Suprapubic skin (tissue), 4 donors: ENCODE data around the gene ATP2A1. TPM values are rescaled to one million over a fixed set of nuclear protein-coding genes. Genes with fewer than 3 reads are reported as not detected.

ENCODE experiments used
- DNase-seq, 2 donors: peaks; one replicate each; pipeline ENCODE4 v3.0.0-alpha.2; 2019; ENCODE audit warnings: low spot score in 2 of 2
- H3K27ac ChIP-seq: fragments of 200-600 bp; sonication (generic); one replicate; pipeline ENCODE4 v1.5.1; 2019
- H3K27me3 ChIP-seq: fragments of 200-600 bp; sonication (generic); one replicate; pipeline ENCODE4 v1.5.1; 2019
- H3K36me3 ChIP-seq: fragments of 200-600 bp; sonication (generic); one replicate; pipeline ENCODE4 v1.5.1; 2019
- H3K4me1 ChIP-seq: fragments of 200-600 bp; sonication (generic); one replicate; pipeline ENCODE4 v1.5.1; 2019
- H3K4me3 ChIP-seq: fragments of 200-600 bp; sonication (generic); one replicate; pipeline ENCODE4 v1.5.1; 2019; ENCODE audit warnings: mild to moderate bottlenecking
- H3K9me3 ChIP-seq: fragments of 200-600 bp; sonication (generic); one replicate; pipeline ENCODE4 v1.5.1; 2019
- EP300 ChIP-seq: sonication (generic); formaldehyde crosslinking; IDR thresholded peaks from one replicate; pipeline ENCODE4 v1.6.1; 2017; ENCODE audit warnings: antibody characterized with exemption
- POLR2A ChIP-seq, 2 donors: fragments of 450-650 bp; IDR thresholded peaks; one replicate each; pipeline ENCODE4 v1.6.1; 2017; ENCODE audit warnings: antibody characterized with exemption in 2 of 2, mild to moderate bottlenecking in 2 of 2, moderate library complexity in 2 of 2
- POLR2AphosphoS5 ChIP-seq, 3 donors: sonication (generic); formaldehyde crosslinking; IDR thresholded peaks; one replicate each; pipeline ENCODE4 v1.6.1; 2017; ENCODE audit warnings: antibody characterized with exemption in 3 of 3
- WGBS: methylation state at CpG from one replicate; pipeline ENCODE4 v1.1.5; 2018; 5-methylcytosine and 5-hydroxymethylcytosine counted together
- total RNA-seq, 4 donors: library from RNA; depleted of rRNA; stranded (reverse); fragments of >200 nt; gene quantifications; one replicate each; pipeline ENCODE4 v1.1.0, GENCODE V29; 2016
- TF ChIP-seq, protein P1 (sequence below), 2 donors: fragments of 200-600 bp in 1 of 2; fragments of 450-650 bp in 1 of 2; sonication (generic) in 1 of 2; IDR thresholded peaks; one replicate each; pipeline ENCODE4 v1.5.1; 2016 to 2019; ENCODE audit warnings: antibody characterized with exemption in 2 of 2, mild to moderate bottlenecking in 1 of 2, moderate library complexity in 1 of 2

ATP2A1 gene
- total RNA-seq, 4 donors from 2014 or later: 0.34 to 0.72 TPM; not detected in 2

DNA sequence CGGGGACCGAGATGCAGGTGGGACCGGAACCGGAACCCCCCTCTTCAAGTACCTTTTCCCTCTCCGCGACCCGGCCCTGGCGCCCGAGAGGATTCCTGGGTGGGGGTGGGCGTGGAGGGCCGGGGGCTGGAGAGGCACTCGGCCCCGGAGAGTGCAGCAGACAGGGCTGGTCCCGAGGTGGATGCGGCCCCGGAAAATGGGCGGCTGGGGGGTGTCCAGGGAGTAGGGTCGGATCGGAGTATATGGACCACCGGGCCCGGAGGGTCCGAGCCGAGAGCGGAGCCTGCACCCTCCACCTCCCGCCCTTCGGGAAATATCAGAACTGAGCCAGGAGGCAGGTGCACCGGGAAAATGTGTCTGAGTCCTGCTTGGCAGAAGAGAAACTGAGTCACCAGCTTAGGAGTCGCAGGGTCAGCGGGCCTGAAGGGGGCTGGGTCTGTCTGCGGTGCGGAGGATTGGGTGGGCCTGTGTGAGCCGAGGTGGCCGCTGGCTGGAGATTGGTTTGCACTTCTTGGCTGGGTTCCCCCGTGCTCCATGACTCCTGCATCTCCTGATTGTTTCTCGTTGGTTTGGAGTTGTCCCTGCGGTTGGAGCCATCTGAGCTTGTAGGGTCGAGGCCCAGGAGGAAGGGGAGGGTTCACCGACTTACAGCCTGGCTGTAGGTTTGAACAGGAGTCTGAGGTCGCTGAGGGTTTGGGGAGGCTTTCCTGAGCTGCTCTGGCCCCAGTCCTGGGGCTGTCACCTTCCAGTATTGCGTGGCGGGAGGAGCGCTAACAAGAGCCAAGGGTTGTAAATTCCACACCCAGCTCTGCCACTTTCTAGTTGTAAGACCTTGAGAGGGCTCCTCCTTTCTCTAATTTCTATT is 14.1 kb upstream of the ATP2A1 start:
- TF ChIP-seq POLR2A (IDR thresholded peaks at IDR 0.05): no peak
- TF ChIP-seq, protein P1, sequence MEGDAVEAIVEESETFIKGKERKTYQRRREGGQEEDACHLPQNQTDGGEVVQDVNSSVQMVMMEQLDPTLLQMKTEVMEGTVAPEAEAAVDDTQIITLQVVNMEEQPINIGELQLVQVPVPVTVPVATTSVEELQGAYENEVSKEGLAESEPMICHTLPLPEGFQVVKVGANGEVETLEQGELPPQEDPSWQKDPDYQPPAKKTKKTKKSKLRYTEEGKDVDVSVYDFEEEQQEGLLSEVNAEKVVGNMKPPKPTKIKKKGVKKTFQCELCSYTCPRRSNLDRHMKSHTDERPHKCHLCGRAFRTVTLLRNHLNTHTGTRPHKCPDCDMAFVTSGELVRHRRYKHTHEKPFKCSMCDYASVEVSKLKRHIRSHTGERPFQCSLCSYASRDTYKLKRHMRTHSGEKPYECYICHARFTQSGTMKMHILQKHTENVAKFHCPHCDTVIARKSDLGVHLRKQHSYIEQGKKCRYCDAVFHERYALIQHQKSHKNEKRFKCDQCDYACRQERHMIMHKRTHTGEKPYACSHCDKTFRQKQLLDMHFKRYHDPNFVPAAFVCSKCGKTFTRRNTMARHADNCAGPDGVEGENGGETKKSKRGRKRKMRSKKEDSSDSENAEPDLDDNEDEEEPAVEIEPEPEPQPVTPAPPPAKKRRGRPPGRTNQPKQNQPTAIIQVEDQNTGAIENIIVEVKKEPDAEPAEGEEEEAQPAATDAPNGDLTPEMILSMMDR (IDR thresholded peaks at IDR 0.05): no peak
- no peak for TF ChIP-seq POLR2AphosphoS5 (IDR thresholded peaks at IDR 0.05)
- no peak for TF ChIP-seq EP300
- DNase-seq: no peak

DNA sequence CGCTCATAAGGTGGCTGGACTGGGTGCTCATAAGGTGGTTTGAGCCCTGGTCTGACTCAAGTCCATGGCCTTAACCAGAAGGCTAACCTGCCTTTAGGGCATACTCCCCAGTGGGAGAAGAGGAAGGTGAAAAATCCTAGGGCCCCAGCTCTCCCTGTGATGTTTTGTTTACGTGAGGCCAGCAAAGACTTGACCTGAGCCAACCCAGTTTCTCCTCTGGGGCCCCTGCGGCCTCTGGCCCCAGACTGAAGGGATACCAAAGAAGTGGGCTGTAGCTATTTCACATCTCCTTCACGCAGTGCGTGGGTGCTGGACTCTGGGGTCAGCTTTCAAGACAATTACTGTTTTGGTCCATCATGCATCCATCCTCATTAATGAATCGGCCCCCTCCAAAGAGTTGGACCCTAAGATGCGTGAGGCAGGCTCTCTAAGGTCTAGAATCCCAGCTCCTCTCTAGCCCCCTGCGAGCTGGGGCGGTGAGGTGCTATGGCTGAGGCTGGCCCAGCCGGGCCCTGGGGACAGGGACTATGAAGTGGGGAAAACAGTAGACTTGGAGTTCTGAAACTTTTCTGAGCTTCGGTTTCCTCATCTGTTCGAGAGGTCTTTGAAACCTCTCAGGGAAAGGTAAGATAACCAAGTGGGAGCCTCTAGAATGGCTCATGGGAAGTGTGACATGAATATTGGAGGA is 13.1 kb upstream of the ATP2A1 start:
- H3K27me3 ChIP-seq: no peaks in the 10 kb centered on the region
- 90% methylated on average over 11 of the region's 12 CpGs for WGBS
- peaks cover 40% of the 10 kb centered on the region for H3K36me3 ChIP-seq
- no peaks in the 10 kb centered on the region for H3K9me3 ChIP-seq
- peak overlapping the region; percentile 87 for H3K4me3 ChIP-seq
- H3K4me1 ChIP-seq: peaks cover 30% of the 10 kb centered on the region
- TF ChIP-seq, protein P1 (IDR thresholded peaks at IDR 0.05): no peak
- no peak for TF ChIP-seq POLR2A (IDR thresholded peaks at IDR 0.05)
- no peak for TF ChIP-seq EP300
- TF ChIP-seq POLR2AphosphoS5 (IDR thresholded peaks at IDR 0.05): no peak
- no peak overlapping the region for H3K27ac ChIP-seq
- DNase-seq: no peak

More for the DNA sequence above, 14.1 kb upstream of the ATP2A1 start:
- 3% methylated on average over 29 of the region's 42 CpGs for WGBS
- Histone ChIP-seq H3K4me3 (peak overlapping the region; percentile 87), H3K27ac (peak overlapping the region; percentile 91), H3K4me1 (peaks cover 30% of the 10 kb centered on the region), H3K27me3 (no peaks in the 10 kb centered on the region), H3K36me3 (peaks cover 31% of the 10 kb centered on the region), H3K9me3 (no peaks in the 10 kb centered on the region)

DNA sequence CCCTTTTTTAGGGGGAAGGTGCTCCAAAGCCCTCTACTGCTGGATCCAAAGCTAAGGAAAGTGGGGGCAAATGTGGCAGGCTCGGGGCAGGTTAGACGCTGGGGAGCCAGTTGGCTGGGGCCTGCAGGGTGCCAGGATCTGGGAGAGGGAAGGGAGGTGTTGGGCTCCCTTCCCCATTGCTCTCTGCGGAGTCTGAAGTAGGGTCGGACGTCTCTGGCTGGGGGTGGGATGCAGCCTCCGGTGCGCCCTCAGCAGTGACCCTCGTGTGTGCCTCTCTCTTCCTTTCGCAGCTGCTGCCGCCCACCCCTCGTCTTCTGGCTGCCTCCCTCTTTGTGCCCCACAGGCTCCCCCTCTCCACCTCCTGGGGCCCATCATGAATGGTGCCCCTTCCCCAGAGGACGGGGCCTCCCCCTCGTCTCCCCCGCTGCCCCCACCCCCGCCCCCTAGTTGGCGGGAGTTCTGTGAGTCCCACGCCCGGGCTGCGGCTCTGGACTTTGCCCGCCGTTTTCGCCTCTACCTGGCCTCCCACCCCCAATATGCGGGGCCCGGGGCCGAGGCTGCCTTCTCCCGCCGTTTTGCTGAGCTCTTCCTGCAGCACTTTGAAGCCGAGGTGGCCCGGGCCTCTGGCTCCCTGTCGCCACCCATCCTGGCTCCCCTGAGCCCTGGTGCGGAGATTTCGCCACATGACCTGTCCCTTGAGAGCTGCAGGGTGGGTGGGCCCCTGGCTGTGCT is 12.4 kb upstream of the ATP2A1 start:
- DNase-seq: no peak
- Histone ChIP-seq H3K36me3 (peaks cover 48% of the 10 kb centered on the region), H3K27ac (no peak overlapping the region), H3K27me3 (no peaks in the 10 kb centered on the region), H3K9me3 (no peaks in the 10 kb centered on the region), H3K4me1 (peaks cover 30% of the 10 kb centered on the region), H3K4me3 (no peak overlapping the region)
- 71% methylated on average over 32 of the region's 32 CpGs for WGBS
- TF ChIP-seq POLR2AphosphoS5 (IDR thresholded peaks at IDR 0.05) (no peak), POLR2A (IDR thresholded peaks at IDR 0.05) (no peak)
- TF ChIP-seq, protein P1 (IDR thresholded peaks at IDR 0.05): no peak

DNA sequence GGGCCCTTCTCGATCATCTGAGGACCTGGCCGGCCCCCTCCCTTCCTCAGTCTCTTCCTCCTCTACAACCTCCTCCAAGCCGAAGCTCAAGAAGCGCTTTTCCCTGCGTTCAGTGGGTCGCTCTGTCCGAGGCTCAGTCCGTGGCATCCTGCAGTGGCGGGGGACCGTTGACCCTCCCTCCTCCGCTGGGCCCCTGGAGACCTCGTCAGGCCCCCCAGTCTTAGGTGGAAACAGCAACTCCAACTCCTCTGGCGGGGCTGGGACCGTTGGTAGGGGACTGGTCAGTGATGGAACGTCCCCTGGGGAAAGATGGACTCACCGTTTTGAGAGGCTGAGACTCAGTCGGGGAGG is 11.9 kb upstream of the ATP2A1 start:
- H3K9me3 ChIP-seq: no peaks in the 10 kb centered on the region
- no peaks in the 10 kb centered on the region for H3K27me3 ChIP-seq
- TF ChIP-seq, protein P1 (IDR thresholded peaks at IDR 0.05): no peak
- no peak for TF ChIP-seq POLR2AphosphoS5 (IDR thresholded peaks at IDR 0.05)
- TF ChIP-seq POLR2A (IDR thresholded peaks at IDR 0.05): no peak
- no peak for TF ChIP-seq EP300
- no peak overlapping the region for H3K4me3 ChIP-seq
- H3K36me3 ChIP-seq: peaks cover 53% of the 10 kb centered on the region
- DNase-seq: no peak
- H3K4me1 ChIP-seq: peaks cover 30% of the 10 kb centered on the region
- H3K27ac ChIP-seq: no peak overlapping the region
- WGBS: 89% methylated on average over 13 of the region's 17 CpGs
